ENCODE data around the gene ARHGAP5.
A peak's percentile ranks its signal among the peaks of the same experiment; 100 is the strongest.

Gene ARHGAP5

GRCh38 chr14:32203928-32204357 lies 126.8 kb downstream of the ARHGAP5 start:
- no peak for DNase-seq (ENCODE audit: low read depth)
- no peak for TF ChIP-seq CTCF (IDR thresholded peaks at IDR 0.05; ENCODE audit: control insufficient read depth, insufficient read depth, low read depth, low read length, missing control alignments)

GRCh38 chr14:32205554-32205953 lies 128.4 kb downstream of the ARHGAP5 start:
- no peak for DNase-seq (ENCODE audit: low read depth)
- no peak overlapping the region for H3K4me3 ChIP-seq (ENCODE audit: control insufficient read depth, low read depth, low read length)
- no peak for TF ChIP-seq CTCF (IDR thresholded peaks at IDR 0.05; ENCODE audit: control insufficient read depth, insufficient read depth, low read depth, low read length, missing control alignments)

More at GRCh38 chr14:32203928-32204357, 126.8 kb downstream of the ARHGAP5 start:
- H3K4me3 ChIP-seq (ENCODE audit: control insufficient read depth, low read depth, low read length): peak overlapping the region; percentile 59

GRCh38 chr14:32205984-32206383 lies 128.9 kb downstream of the ARHGAP5 start:
- TF ChIP-seq CTCF (IDR thresholded peaks at IDR 0.05; ENCODE audit: control insufficient read depth, insufficient read depth, low read depth, low read length, missing control alignments): no peak
- no peak overlapping the region for H3K4me3 ChIP-seq (ENCODE audit: control insufficient read depth, low read depth, low read length)

GRCh38 chr14:32206552-32206951 lies 129.4 kb downstream of the ARHGAP5 start:
- TF ChIP-seq CTCF (IDR thresholded peaks at IDR 0.05; ENCODE audit: control insufficient read depth, insufficient read depth, low read depth, low read length, missing control alignments): no peak
- no peak for DNase-seq (ENCODE audit: low read depth)
- H3K4me3 ChIP-seq (ENCODE audit: control insufficient read depth, low read depth, low read length): no peak overlapping the region

More at GRCh38 chr14:32205984-32206383, 128.9 kb downstream of the ARHGAP5 start:
- no peak for DNase-seq (ENCODE audit: low read depth)

GRCh38 chr14:32208490-32208889 lies 131.4 kb downstream of the ARHGAP5 start:
- TF ChIP-seq CTCF (IDR thresholded peaks at IDR 0.05; ENCODE audit: control insufficient read depth, insufficient read depth, low read depth, low read length, missing control alignments): no peak
- H3K4me3 ChIP-seq (ENCODE audit: control insufficient read depth, low read depth, low read length): no peak overlapping the region
- DNase-seq (ENCODE audit: low read depth): no peak

All from AG09309 (cell line).